Lower lobe of right lung (tissue), 2 donors: ENCODE measurements around the gene LONP2. TPM values are rescaled to one million over a fixed set of nuclear protein-coding genes. Genes with fewer than 3 reads are reported as not detected.

Experiments used
- ATAC-seq, 2 donors: fragments of 200-7000 bp; cut with Tn5 transposase; one replicate each; pipeline ENCODE4 v1.9.1; 2020 to 2022; ENCODE audit warnings: mild to moderate bottlenecking in 2 of 2, moderate library complexity in 2 of 2
- DNase-seq: peaks from one replicate; pipeline ENCODE4 v3.0.0-alpha.2; 2020
- H3K27ac ChIP-seq: fragments of 200-600 bp; one replicate; pipeline ENCODE4 v1.8.0; 2022
- H3K27me3 ChIP-seq: fragments of 200-600 bp; one replicate; pipeline ENCODE4 v1.8.0; 2022; ENCODE audit warnings: low read depth
- H3K36me3 ChIP-seq: fragments of 200-600 bp; one replicate; pipeline ENCODE4 v1.8.0; 2022; ENCODE audit warnings: mild to moderate bottlenecking
- H3K4me1 ChIP-seq: fragments of 200-600 bp; one replicate; pipeline ENCODE4 v1.8.0; 2022
- H3K4me3 ChIP-seq: fragments of 200-600 bp; one replicate; pipeline ENCODE4 v1.8.0; 2022; ENCODE audit warnings: mild to moderate bottlenecking
- H3K9me3 ChIP-seq: fragments of 200-600 bp; one replicate; pipeline ENCODE4 v1.8.0; 2022
- intact Hi-C: fragments of 100-400 bp; cut with DNase I; formaldehyde crosslinking; loops from one replicate; pipeline ENCODE4 v1.11.0; 2022
- total RNA-seq: library from RNA; stranded (reverse); fragmentation: NEBNext Ultra II Directional; extraction: Animal tissue kit (Norgen Biotek cat#: 25700); gene quantifications from one replicate; pipeline ENCODE4 v1.2.1, GENCODE V29; 2021
- TF ChIP-seq, protein P1 (sequence below): fragments of 200-600 bp; IDR thresholded peaks from one replicate; pipeline ENCODE4 v1.8.0; 2022; ENCODE audit warnings: antibody characterized with exemption, mild to moderate bottlenecking
- donor health status: DM: no; HTN: yes; CAD: no; lungs with severe emphysema.

The LONP2 gene
- total RNA-seq, 1 donor from 2014 or later, result 61.0 TPM

- TF ChIP-seq, protein P1, sequence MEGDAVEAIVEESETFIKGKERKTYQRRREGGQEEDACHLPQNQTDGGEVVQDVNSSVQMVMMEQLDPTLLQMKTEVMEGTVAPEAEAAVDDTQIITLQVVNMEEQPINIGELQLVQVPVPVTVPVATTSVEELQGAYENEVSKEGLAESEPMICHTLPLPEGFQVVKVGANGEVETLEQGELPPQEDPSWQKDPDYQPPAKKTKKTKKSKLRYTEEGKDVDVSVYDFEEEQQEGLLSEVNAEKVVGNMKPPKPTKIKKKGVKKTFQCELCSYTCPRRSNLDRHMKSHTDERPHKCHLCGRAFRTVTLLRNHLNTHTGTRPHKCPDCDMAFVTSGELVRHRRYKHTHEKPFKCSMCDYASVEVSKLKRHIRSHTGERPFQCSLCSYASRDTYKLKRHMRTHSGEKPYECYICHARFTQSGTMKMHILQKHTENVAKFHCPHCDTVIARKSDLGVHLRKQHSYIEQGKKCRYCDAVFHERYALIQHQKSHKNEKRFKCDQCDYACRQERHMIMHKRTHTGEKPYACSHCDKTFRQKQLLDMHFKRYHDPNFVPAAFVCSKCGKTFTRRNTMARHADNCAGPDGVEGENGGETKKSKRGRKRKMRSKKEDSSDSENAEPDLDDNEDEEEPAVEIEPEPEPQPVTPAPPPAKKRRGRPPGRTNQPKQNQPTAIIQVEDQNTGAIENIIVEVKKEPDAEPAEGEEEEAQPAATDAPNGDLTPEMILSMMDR, result no peak
- Histone ChIP-seq H3K36me3 (no peaks in the 10 kb centered on the region), H3K4me3 (no peak overlapping the region), H3K4me1 (no peaks in the 10 kb centered on the region), H3K9me3 (no peaks in the 10 kb centered on the region), H3K27me3 (no peaks in the 10 kb centered on the region), H3K27ac (no peak overlapping the region)
- no peak for ATAC-seq
- DNase-seq, result no peak
- intact Hi-C loops, result no loop called here
These were observed 28.4 kb upstream of the LONP2 start for GRCh38 chr16:48215738-48216137.

- DNase-seq (no peak), ATAC-seq (no peak)
- TF ChIP-seq, protein P1, result no peak
- Histone ChIP-seq H3K27me3 (no peaks in the 10 kb centered on the region), H3K4me1 (no peaks in the 10 kb centered on the region), H3K4me3 (no peak overlapping the region), H3K27ac (no peak overlapping the region), H3K36me3 (no peaks in the 10 kb centered on the region), H3K9me3 (no peaks in the 10 kb centered on the region)
- intact Hi-C loops, result no loop called here
These were observed 26.4 kb upstream of the LONP2 start for GRCh38 chr16:48217708-48218107.

DNA sequence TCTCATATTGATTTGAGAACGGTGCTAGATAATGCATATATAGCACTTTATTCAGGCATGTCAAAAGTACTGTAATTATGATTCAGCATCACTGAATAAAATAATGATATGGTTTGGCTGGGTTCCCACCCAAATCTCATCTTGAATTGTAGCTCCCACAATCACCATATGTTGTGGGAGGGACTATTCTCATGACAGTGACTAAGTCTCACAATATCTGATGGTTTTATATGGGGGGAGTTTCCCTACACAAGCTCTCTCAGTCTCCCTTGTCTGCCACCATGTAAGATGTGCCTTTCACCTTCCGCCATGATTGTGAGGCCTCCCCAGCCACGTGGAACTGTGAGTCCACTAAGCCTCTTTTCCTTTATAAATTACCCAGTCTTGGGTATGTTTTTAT is 25.6 kb upstream of the LONP2 start:
- Histone ChIP-seq H3K36me3 (no peaks in the 10 kb centered on the region), H3K9me3 (no peaks in the 10 kb centered on the region), H3K27ac (no peak overlapping the region), H3K27me3 (no peaks in the 10 kb centered on the region), H3K4me3 (no peak overlapping the region), H3K4me1 (no peaks in the 10 kb centered on the region)
- intact Hi-C loops, result no loop called here
- ATAC-seq, result no peak
- TF ChIP-seq, protein P1, result no peak
- DNase-seq, result no peak

DNA sequence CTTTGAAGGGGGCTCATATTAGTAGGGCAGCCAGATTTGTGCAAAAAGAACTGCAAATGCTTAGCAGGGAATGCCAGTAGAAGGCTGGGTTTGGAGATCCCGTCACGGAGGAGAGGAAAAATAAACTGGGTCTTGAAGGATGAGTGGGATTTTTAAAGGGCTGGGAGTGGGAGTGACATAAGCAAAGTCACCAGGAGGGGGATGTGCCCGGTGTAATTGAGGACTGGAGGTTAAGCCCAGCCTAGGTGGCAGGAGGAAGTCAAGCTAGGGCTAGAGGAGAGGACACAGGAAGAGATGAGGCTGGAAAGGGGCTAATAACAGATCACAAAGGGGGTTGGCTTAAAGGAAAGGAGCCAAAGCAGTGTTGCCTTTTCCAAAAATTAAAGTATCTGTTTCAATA is 23.2 kb upstream of the LONP2 start:
- Histone ChIP-seq H3K4me1 (no peaks in the 10 kb centered on the region), H3K27me3 (no peaks in the 10 kb centered on the region), H3K27ac (no peak overlapping the region), H3K4me3 (no peak overlapping the region), H3K36me3 (no peaks in the 10 kb centered on the region), H3K9me3 (no peaks in the 10 kb centered on the region)
- ATAC-seq (no peak), DNase-seq (no peak)
- TF ChIP-seq, protein P1, result no peak
- intact Hi-C loops, result no loop called here

DNA sequence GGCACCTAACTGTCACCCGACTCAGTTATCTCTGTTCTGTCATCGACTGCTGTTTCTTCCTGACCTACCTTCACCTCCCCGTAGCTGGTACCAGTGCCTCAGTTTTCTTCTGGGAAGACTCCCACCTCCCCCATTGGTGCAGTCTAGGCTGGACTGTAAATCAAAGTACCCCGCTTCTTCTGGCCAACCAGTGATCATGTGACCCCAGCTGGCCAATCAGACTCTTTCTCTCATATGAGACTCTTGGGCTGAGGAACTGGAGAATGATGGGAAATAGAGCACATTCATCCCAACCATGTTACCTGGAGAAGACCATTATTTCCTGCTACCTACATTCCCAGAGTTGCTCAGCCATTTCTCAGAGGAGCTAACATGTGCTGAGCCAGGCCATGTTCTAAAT is 20.6 kb upstream of the LONP2 start:
- intact Hi-C loops, result no loop called here
- TF ChIP-seq, protein P1, result no peak
- H3K27ac ChIP-seq, result no peak overlapping the region
- no peaks in the 10 kb centered on the region for H3K36me3 ChIP-seq
- H3K9me3 ChIP-seq, result no peaks in the 10 kb centered on the region
- H3K4me1 ChIP-seq, result no peaks in the 10 kb centered on the region
- DNase-seq, result no peak
- no peak for ATAC-seq
- no peaks in the 10 kb centered on the region for H3K27me3 ChIP-seq
- no peak overlapping the region for H3K4me3 ChIP-seq

- DNase-seq (no peak), ATAC-seq (no peak)
- Histone ChIP-seq H3K27me3 (no peaks in the 10 kb centered on the region), H3K36me3 (no peaks in the 10 kb centered on the region), H3K4me1 (no peaks in the 10 kb centered on the region), H3K4me3 (no peak overlapping the region), H3K27ac (no peak overlapping the region), H3K9me3 (no peaks in the 10 kb centered on the region)
- TF ChIP-seq, protein P1, result no peak
- intact Hi-C loops, result no loop called here
These were observed 18.6 kb upstream of the LONP2 start for GRCh38 chr16:48225456-48225855.
